GM19372 (cell line): ENCODE measurements around the gene PRDX6.
"Not testable (repeated sequence)": the region's sequence is repeated elsewhere in the genome, so short reads cannot be mapped to it uniquely, and the experiment has no call there.

Source experiments
- ATAC-seq: cut with Tn5 transposase; IDR thresholded peaks from one replicate; pipeline ENCODE4 v1.9.1; 2021; ENCODE audit warnings: mild to moderate bottlenecking, low read depth, moderate library complexity; ENCODE audit not compliant: unreplicated experiment

Gene PRDX6, protein sequence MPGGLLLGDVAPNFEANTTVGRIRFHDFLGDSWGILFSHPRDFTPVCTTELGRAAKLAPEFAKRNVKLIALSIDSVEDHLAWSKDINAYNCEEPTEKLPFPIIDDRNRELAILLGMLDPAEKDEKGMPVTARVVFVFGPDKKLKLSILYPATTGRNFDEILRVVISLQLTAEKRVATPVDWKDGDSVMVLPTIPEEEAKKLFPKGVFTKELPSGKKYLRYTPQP

DNA sequence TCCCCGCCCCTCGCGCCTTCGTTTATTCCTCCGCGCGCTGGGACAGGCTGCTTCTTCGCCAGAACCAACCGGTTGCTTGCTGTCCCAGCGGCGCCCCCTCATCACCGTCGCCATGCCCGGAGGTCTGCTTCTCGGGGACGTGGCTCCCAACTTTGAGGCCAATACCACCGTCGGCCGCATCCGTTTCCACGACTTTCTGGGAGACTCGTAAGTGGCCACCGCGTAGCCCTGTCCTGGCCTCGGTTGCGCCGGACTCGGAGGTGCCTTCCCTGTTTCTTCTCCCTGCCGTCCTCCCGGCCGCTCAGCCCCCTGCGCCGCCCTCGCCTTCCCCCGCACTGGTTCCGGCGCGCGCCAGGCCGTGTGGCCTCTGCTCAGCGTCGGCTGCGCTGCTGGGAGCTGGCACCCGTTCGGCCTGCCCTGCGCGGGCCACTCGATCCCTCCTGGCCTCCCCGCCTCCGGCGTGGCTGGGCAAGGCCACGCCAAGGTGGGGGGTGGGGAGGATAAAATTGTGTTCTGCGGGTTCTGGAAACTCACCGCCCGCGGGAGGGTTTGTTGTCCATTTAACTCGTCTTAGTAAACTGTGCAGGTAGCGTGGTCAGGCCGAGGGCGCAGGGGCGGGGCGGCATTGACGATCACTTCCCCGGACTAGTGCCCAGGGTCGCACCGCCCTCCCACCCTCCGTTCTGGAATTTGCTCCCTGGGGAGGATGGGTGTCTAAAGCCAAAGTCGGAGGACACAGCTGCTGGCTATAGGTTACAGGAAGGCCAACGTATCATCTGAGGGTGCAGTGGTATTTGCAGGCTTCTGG lies at the start of gene PRDX6:
TSS of gene PRDX6 (plus strand) at position 50 of the 808 bp plus-strand sequence. CDS start at position 113, 63 bp downstream.
- ATAC-seq, result peak; percentile 49

DNA sequence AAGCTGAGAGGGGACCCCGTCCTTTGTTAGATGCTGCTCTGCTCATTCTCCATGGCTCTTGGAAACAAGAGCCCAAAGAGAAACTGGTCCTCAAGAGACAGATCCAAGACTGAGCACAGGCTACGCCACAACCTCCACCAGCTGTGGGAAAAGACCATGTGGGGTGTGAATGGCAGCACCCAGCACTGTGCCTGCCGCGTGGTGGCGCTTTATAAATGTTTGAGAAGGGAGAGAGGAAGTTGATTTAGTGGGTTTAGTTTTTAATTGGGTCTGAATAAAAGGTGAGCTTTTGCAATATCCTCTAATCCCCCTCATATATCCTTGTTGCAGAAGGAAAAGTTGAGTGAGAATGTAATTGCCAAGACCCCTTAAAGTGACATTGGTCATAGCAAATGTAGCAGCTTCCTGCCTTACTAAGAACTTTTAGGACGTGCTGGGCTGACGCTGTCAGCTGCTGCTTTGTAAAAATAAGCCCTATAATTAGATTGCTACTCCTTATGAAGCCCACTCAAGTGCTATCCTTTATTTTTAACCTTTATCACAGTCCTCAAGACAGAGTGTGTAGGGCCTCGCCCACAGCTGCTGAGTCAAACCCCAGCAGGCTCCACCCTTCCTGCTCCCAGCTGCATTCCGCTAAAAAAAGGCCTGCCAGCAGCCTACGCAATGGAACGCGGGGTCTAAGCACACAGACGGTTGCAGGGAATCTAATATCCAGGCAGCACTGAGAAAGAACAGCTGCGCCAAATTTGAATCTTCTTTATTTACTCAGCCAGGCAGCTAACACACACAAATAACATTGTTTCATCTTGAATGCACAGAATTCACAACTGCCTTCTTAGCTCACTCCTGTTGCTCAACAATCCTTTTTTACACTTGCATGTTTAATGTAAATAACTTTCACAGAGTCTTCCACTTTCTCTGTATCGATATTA lies 47.4 kb upstream of the PRDX6 start:
- peak; percentile 56 for ATAC-seq

DNA sequence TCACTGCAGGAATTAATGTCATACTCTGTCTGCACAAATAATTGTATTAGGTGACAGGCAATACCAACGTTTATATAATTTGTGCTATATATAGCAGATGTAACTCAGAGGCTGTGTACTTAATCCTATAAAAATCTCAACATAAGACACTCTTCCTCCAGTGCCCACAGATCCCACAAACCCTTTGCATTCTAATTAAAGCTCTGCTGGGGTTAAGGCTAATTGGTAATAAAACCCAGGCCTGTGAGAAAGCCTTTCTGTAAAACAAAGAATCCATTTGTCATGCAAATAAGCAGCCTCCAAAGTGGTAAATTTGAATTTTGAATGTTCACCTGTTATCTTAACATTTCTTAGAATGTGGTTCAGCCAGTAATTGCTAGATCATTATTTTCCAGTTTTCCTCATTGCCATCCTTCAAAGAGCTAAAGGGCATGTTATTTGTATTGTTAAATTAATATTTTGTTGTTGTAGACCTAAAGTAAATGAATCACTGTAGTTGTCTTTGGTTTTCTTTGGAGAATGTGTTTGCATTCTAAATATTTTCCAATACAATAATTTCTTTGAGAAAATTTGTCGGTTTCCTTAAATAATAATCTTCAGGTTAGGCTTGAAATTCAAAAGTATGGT lies 46.3 kb upstream of the PRDX6 start:
- no peak for ATAC-seq

- peak; percentile 61 for ATAC-seq
Observed at GRCh38 chr1:173431304-173432045, 45.7 kb upstream of the PRDX6 start.

DNA sequence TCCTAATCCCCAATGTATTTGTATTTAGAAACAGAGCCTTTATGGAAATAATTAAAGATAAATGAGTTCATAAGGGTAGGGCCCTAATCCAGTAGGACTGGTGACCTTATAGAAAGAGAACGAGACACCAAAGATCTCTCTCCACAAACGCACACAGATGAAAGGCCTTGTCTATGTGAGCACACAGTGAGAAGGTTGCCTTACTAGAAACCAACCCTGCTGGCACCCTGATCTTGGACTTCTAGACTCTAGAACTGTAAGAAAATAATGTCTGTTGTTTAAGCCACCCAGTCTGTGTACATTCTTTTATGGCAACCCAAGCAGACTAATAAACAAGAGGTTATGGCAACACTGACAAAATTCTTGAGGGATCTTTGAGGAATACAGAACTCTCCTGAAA lies 44.8 kb upstream of the PRDX6 start:
- no peak for ATAC-seq

DNA sequence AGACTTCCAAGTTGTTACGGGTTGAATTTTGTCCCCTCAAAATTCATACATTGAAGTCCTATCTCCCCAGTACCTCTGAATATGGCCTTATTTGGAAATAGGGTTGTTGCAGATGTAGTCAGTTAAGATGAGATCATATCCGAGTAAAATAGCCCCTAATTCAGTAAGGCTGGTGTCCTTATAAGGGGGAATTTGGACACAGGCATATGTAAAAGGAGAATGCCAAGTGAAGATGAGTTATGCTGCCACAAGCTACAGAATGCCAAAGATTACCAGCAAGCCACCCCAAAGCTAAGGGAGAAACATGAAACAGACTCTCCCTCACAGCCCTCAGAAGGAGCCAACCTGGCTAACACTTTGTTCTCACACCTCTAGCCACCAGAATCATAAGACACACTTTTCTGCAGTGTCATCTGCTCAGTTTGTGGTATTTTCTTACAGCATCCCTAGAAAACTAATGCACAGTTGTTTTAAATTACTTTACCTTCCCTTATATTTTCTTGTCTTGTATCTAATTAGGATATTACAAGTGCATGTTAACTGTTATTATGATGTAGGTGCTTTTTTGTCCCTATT lies 43.3 kb upstream of the PRDX6 start:
- no peak for ATAC-seq

DNA sequence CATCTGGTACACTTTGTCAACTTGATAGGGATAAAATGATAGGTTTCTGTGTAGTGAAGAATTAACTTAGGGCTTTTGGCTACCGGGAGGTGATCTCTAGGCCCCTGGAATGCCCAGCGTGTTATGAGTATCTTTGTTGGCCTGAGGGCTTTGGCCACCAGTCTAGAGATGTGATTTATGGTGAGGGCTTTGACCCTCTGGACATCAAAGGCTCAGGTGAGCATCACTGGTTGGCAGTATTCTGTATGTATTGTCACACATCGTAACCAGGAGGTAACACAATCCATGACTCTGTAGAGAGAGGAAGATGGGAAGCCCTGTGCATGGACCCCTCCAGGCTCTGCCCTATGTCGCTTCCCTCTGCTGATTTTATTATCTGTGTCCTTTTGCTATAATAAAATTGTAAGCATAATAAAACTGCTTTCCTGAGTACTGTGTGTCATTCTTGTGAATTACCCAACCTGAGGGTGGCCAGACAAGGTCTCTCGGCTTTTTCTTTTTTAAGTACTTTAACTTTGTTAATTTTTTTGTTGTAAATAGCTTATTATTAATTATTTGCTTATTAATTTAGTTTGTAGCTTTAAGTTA lies 40.2 kb upstream of the PRDX6 start:
- ATAC-seq, result no peak

DNA sequence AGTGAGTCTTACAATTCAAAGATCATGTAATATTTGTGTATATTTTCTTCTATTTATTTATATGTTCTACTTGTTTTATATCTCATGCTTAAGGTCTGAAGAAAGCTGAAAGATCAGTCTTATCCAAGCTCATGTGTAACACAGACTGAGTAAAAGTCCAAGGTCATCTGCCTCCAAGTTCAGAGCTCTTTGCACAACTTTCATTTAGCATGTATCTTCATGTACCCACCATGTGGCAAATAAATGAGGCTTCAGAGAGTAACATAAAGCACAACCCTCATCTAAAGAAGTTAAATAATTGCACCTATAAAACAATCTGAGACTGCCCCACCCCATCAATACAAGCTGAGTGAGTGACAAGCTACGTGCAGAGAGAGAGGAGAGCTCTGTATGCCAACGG lies 38.5 kb upstream of the PRDX6 start:
- ATAC-seq, result no peak

GRCh38 chr1:173440430-173440829 lies 36.7 kb upstream of the PRDX6 start:
- no peak for ATAC-seq

DNA sequence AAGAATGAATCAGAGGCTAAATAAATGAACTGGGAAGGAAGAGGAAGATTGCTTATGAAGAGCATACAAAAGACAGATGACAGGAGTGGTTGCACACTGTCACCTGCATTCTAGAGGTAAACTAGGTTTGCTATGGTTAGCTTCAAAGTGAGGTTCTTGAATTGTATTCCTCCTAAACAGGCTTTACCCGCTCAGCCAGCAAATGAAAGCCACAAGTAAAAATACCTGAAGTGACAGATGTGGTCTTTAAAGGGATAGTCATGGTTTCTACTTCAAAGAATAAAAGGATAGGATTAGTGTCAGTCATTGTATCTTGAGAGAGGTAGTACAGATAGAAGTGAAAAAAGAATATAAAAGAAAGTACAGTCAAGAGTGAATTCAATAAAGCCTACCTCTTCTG lies 32.4 kb upstream of the PRDX6 start:
- no peak for ATAC-seq

GRCh38 chr1:173445164-173445563 lies 32.0 kb upstream of the PRDX6 start:
- no peak for ATAC-seq

DNA sequence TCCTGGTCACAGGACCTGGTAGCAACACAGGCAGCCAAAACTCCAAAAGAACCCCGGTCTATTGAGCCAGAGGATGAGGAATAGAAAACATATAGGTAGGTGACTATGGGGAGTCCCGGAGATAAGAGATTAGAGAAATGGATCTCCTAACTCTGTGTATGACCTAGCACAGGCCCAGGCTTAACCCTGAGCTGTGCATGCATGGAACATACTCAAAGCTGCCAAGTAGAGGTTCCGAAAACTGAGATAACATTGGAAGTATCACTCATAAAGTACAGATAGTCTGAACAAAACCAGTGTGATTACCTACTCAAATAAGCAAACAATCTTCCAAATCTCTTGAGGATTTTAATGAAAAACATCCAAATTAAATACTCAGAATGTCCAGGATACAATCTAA lies 31.5 kb upstream of the PRDX6 start:
- no peak for ATAC-seq

DNA sequence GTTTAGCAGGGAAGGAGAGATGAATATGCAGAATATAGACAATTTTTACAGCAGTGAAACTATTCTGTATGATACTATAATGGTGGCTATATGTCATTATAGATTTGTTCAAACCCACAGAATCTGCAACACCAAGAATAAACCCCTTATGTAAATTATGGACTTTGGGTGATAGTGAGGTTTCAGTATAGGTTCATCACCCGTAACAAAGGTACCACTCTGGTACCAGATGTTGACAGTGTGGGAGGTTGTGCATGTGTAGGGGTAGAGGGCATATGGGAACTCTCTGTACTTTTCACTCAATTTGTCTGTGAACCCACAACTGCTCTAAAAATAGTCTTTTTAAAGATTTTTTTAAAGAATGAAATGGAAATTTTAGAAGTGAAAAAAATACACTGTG lies 29.9 kb upstream of the PRDX6 start:
- ATAC-seq, result no peak

GRCh38 chr1:173448945-173449344 lies 28.2 kb upstream of the PRDX6 start:
- ATAC-seq, result no peak

DNA sequence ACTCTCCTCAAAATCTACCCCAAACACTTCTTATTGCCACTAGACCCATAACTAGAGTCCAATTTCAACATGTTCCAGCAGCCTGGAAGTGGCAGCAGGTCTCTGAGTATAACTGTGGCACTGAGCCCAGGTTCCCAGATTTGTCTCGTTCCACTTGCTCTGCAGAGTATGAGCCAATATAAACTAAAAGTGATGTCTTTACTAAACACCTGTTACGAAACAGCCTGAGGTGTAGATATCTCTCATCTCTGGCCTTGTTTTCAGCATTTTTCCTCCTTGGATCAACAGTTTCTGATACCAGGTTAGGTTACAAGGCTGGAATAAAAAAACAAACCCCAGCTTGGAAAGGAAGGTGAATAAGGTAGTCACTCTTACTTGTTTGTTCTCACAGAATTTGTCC lies 25.2 kb upstream of the PRDX6 start:
- no peak for ATAC-seq

GRCh38 chr1:173453982-173454381 lies 23.2 kb upstream of the PRDX6 start:
- ATAC-seq, result no peak

DNA sequence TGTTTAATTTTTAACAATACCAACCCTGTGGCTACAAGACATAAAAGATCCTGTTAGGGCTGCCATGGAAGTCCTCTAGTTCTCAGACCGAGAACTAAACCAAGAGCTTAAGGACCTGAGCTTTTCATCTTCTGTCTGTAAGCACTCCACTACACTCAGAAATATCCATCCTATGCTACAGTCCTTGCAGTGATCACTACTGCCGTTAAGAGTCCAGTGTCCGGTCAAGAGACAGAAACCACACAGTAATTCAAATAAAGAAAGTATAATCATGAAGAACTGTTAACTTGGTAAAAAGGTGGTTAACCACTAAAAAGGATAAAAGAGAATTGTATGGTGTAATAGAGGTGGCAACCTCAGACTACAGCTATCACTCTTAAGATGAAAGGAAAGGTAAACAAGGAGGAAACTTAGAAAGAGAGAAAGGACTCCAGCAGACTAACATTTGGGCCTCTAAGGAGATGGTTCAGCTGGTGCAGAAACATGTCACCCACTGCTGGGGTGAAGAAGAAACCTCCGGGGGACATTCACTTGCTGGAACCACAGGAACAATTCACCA lies 22.1 kb upstream of the PRDX6 start:
- ATAC-seq, result no peak

DNA sequence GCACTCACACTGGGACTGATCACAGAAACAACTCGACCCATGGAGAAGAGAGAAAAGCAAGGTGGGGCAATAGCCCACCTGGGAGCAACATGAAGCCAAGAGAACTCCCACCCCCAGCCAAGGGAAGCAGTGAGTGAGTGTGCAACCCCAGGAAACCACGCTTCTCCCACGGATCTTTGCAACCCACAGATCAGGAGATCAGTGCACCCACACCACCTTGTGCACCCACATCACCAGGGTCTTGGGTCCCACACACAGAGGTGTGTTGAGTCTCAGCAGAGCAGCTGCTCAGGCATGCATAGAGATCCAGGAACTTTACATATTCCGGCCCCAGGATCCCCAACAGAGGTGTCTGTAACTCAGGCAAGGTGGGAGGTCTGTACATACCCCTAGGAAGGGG lies 17.2 kb upstream of the PRDX6 start:
- no peak for ATAC-seq

DNA sequence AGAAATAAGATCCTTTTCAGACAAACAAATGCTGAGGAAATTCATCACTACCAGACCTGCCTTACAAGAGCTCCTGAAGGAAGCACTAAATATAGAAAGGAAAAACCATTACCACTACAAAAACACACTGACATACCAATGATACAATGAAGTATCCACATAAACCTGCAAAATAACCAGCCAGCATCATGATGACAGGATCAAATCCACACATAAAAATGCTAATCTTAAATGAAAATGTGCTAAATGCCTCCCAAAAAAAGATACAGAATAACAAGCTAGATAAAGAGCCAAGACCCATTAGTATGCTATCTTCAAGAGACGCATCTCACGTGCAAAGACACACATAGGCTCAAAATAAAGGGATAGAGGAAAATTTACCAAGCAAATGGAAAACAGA lies 14.5 kb upstream of the PRDX6 start:
- not testable (repeated sequence) for ATAC-seq
